Upper lobe of left lung (tissue), 4 donors: ENCODE results near the gene SFTA2.

Experiments used
- CTCF ChIP-seq, 6 experiments: fragments of 450-650 bp in 4 of 6; fragments of 200-600 bp in 2 of 6; sonication (generic) in 2 of 6; IDR thresholded peaks; one replicate each; pipeline ENCODE4 v1.5.1; 2016 to 2019; ENCODE audit warnings: antibody characterized with exemption in 6 of 6
- EP300 ChIP-seq, 4 donors: sonication (generic); formaldehyde crosslinking; IDR thresholded peaks; one replicate each; pipeline ENCODE4 v1.5.1; 2017; ENCODE audit warnings: antibody characterized with exemption in 4 of 4, control low read depth in 2 of 4
- POLR2A ChIP-seq, 4 donors: fragments of 450-650 bp; IDR thresholded peaks; one replicate each; pipeline ENCODE4 v1.5.1; 2016 to 2017; ENCODE audit warnings: antibody characterized with exemption in 4 of 4, mild to moderate bottlenecking in 2 of 4
- POLR2AphosphoS5 ChIP-seq, 2 donors: sonication (generic); formaldehyde crosslinking; IDR thresholded peaks; one replicate each; pipeline ENCODE4 v1.5.1; 2017; ENCODE audit warnings: antibody characterized with exemption in 2 of 2

DNA sequence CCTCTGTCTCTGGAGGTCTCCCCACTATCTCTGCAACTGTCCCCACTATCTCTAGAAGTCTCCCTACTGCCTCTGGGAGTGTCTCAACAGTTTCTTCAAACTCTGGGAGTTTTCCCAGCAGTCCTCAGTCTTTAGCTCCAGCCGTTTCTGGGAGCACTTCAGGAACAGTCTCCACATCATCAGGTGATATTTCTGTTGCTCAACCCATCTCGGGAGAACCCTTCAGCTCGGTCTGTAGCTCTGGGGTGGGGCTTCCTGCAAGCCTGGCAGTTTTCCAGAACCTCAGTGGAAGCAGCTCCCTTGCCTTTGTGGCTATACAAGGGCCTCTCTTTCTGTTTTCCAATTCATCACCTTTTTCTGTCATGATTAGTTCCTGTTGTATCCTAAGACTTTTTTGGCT is 3.0 kb upstream of the SFTA2 start:
- TF ChIP-seq POLR2A (IDR thresholded peaks at IDR 0.05) (peak in 1 of 4 donors; percentile 62), EP300 (IDR thresholded peaks at IDR 0.05) (peak in 2 of 4 donors; percentile 82 to 97), CTCF (IDR thresholded peaks at IDR 0.05) (no peak), POLR2AphosphoS5 (IDR thresholded peaks at IDR 0.05) (peak; percentile 38 to 69)
